A673 (cell line): Measurements from ENCODE around the gene DESI2. TPM values are rescaled to one million over a fixed set of nuclear protein-coding genes. Genes with fewer than 3 reads are reported as not detected.

Experiments
- BruUV-seq: library from RNA; stranded (reverse); fragments of 400-500 nt; replicated peaks from 2 replicates; lab custom pipeline; 2021; lab: Mats Ljungman, UMichigan
- CTCF ChIA-PET: fragments of 300-600 bp; sonication (Branson Sonifier 250); formaldehyde crosslinking; loops from one replicate; lab custom pipeline; 2022; ENCODE audit warnings: antibody characterized with exemption; lab: Charles Lee
- POLR2A ChIA-PET: fragments of 300-600 bp; sonication (Branson Sonifier 250); formaldehyde crosslinking; loops from one replicate; lab custom pipeline; 2022; ENCODE audit warnings: antibody characterized with exemption; ENCODE audit not compliant: low non-redundant PET; lab: Charles Lee
- DNase-seq: peaks from one replicate; pipeline ENCODE4 v3.0.0-alpha.2; 2015; ENCODE audit warnings: low spot score
- H3K27ac ChIP-seq: fragments of 200-600 bp; sonication (generic); 2 replicates; pipeline ENCODE4 v1.5.1; 2016; ENCODE audit warnings: mixed run types, low read depth, mild to moderate bottlenecking, mixed read lengths, antibody characterized with exemption, low read length; ENCODE audit not compliant: poor library complexity, severe bottlenecking
- H3K27me3 ChIP-seq: fragments of 200-600 bp; sonication (generic); replicated peaks from 2 replicates; pipeline ENCODE4 v1.6.1; 2017; ENCODE audit warnings: mixed run types, low read depth, mild to moderate bottlenecking, mixed read lengths, antibody characterized with exemption, low read length; ENCODE audit not compliant: insufficient read depth, poor library complexity
- H3K36me3 ChIP-seq: fragments of 200-600 bp; sonication (generic); 2 replicates; pipeline ENCODE4 v1.6.1; 2016; ENCODE audit warnings: mixed run types, mild to moderate bottlenecking, mixed read lengths, antibody characterized with exemption, low read length; ENCODE audit not compliant: insufficient read depth, poor library complexity, severe bottlenecking
- H3K4me1 ChIP-seq: fragments of 200-600 bp; sonication (generic); 2 replicates; pipeline ENCODE4 v1.6.1; 2017; ENCODE audit warnings: mixed run types, mild to moderate bottlenecking, mixed read lengths, antibody characterized with exemption, low read length; ENCODE audit not compliant: insufficient read depth, poor library complexity, severe bottlenecking
- H3K4me3 ChIP-seq: fragments of 200-600 bp; sonication (generic); 2 replicates; pipeline ENCODE4 v1.5.1; 2016; ENCODE audit warnings: low read depth, mixed run types, mild to moderate bottlenecking, mixed read lengths, low read length; ENCODE audit not compliant: poor library complexity, severe bottlenecking
- H3K9me3 ChIP-seq: fragments of 200-600 bp; sonication (generic); 2 replicates; pipeline ENCODE4 v1.6.1; 2016; ENCODE audit warnings: mixed run types, low read depth, mild to moderate bottlenecking, mixed read lengths, antibody characterized with exemption, low read length; ENCODE audit not compliant: poor library complexity, severe bottlenecking
- CTCF ChIP-seq: fragments of 300-800, 200-600 bp; sonication (generic); conservative IDR thresholded peaks from 2 replicates; pipeline ENCODE4 v1.5.1; 2017; ENCODE audit warnings: low read depth, mild to moderate bottlenecking, antibody characterized with exemption, low read length, moderate library complexity, mixed read lengths
- EZH2 ChIP-seq: fragments of 200-600 bp; sonication (generic); IDR thresholded peaks from 2 replicates; pipeline ENCODE4 v1.6.1; 2017; ENCODE audit warnings: borderline replicate concordance, low read depth, mild to moderate bottlenecking, mixed read lengths, antibody characterized with exemption, low read length; ENCODE audit not compliant: poor library complexity, severe bottlenecking
- intact Hi-C: fragments of 100-400 bp; cut with micrococcal nuclease; formaldehyde crosslinking; loops from one replicate; pipeline ENCODE4 v1.10.0; 2022; ENCODE audit not compliant: unreplicated experiment
- total RNA-seq: library from RNA; stranded (reverse); gene quantifications from 2 replicates; pipeline ENCODE4 v1.2.3, GENCODE V29; 2021

Gene DESI2
- total RNA-seq, 1 experiment from 2014 or later = 47.7 TPM

GRCh38 chr1:244709476-244710368 is 56.8 kb downstream of the DESI2 start:
- ChIA-PET CTCF (no interaction called here), POLR2A (no interaction called here)
- Histone ChIP-seq H3K27ac (no peak overlapping the region), H3K9me3 (no peaks in the 10 kb centered on the region), H3K4me1 (no peaks in the 10 kb centered on the region), H3K4me3 (no peak overlapping the region), H3K36me3 (no peaks in the 10 kb centered on the region), H3K27me3 (no peaks in the 10 kb centered on the region)
- no TSS peak for BruUV-seq
- DNase-seq = no peak
- no peak for TF ChIP-seq CTCF
- TF ChIP-seq EZH2 = no peak
- intact Hi-C loops = no loop called here

- DNase-seq = no peak
- no peaks in the 10 kb centered on the region for H3K9me3 ChIP-seq
- no TSS peak for BruUV-seq
- ChIA-PET CTCF (no interaction called here), POLR2A (no interaction called here)
- H3K27ac ChIP-seq = no peak overlapping the region
- H3K4me1 ChIP-seq = no peaks in the 10 kb centered on the region
- H3K36me3 ChIP-seq = no peaks in the 10 kb centered on the region
- intact Hi-C loops = no loop called here
- H3K27me3 ChIP-seq = no peaks in the 10 kb centered on the region
- no peak overlapping the region for H3K4me3 ChIP-seq
- TF ChIP-seq CTCF (no peak), EZH2 (no peak)
Measured at GRCh38 chr1:244710474-244711062, 57.6 kb downstream of the DESI2 start.

GRCh38 chr1:244712669-244713068 is 59.7 kb downstream of the DESI2 start:
- no peak overlapping the region for H3K27ac ChIP-seq
- ChIA-PET POLR2A (no interaction called here), CTCF (no interaction called here)
- intact Hi-C loops = no loop called here
- BruUV-seq = no TSS peak
- H3K36me3 ChIP-seq = no peaks in the 10 kb centered on the region
- DNase-seq = no peak
- no peaks in the 10 kb centered on the region for H3K9me3 ChIP-seq
- H3K4me1 ChIP-seq = no peaks in the 10 kb centered on the region
- H3K4me3 ChIP-seq = no peak overlapping the region
- TF ChIP-seq EZH2 (no peak), CTCF (no peak)
- no peaks in the 10 kb centered on the region for H3K27me3 ChIP-seq
